Measurements from ENCODE around the gene BRF1. TPM values are rescaled to one million over a fixed set of nuclear protein-coding genes. Genes with fewer than 3 reads are reported as not detected.

The BRF1 gene
- total RNA-seq, 4 donors from 2014 or later, result 37.9 to 102 (median 52.5) TPM

GRCh38 chr14:105203701-105204100 is 97.1 kb downstream of the BRF1 start:
- peaks cover 16% of the 10 kb centered on the region for H3K27me3 ChIP-seq
- no CpG with 5 or more reads among the region's 6 CpGs for WGBS
- peaks cover 46% of the 10 kb centered on the region for H3K4me1 ChIP-seq
- no peak for TF ChIP-seq POLR2AphosphoS5 (IDR thresholded peaks at IDR 0.05)
- no peak for TF ChIP-seq POLR2A (IDR thresholded peaks at IDR 0.05)
- no peak for TF ChIP-seq CTCF (IDR thresholded peaks at IDR 0.05)
- TF ChIP-seq EP300 (IDR thresholded peaks at IDR 0.05), result no peak
- H3K27ac ChIP-seq, result no peak overlapping the region
- H3K9me3 ChIP-seq, result no peaks in the 10 kb centered on the region
- no peak overlapping the region for H3K4me3 ChIP-seq
- H3K36me3 ChIP-seq, result no peaks in the 10 kb centered on the region
- DNase-seq (ENCODE audit: low spot score in 2 of 2), result no peak

GRCh38 chr14:105203057-105203531 is 97.7 kb downstream of the BRF1 start:
- WGBS, result 20% methylated on average over 1 of the region's 18 CpGs
- peaks cover 46% of the 10 kb centered on the region for H3K4me1 ChIP-seq
- peaks cover 22% of the 10 kb centered on the region for H3K27me3 ChIP-seq

GRCh38 chr14:105201925-105202513 is 98.8 kb downstream of the BRF1 start:
- TF ChIP-seq POLR2A (IDR thresholded peaks at IDR 0.05), result no peak
- no peak for TF ChIP-seq CTCF (IDR thresholded peaks at IDR 0.05)
- no peak for TF ChIP-seq POLR2AphosphoS5 (IDR thresholded peaks at IDR 0.05)
- TF ChIP-seq EP300 (IDR thresholded peaks at IDR 0.05), result no peak
- Histone ChIP-seq H3K27ac (no peak overlapping the region), H3K9me3 (no peaks in the 10 kb centered on the region), H3K27me3 (peaks cover 26% of the 10 kb centered on the region), H3K4me1 (peaks cover 55% of the 10 kb centered on the region), H3K4me3 (no peak overlapping the region), H3K36me3 (no peaks in the 10 kb centered on the region)
- 60% methylated on average over 5 of the region's 20 CpGs for WGBS
- no peak for DNase-seq (ENCODE audit: low spot score in 2 of 2)

More at GRCh38 chr14:105203057-105203531, 97.7 kb downstream of the BRF1 start:
- TF ChIP-seq CTCF (IDR thresholded peaks at IDR 0.05) (peak; percentile 84 to 93), POLR2AphosphoS5 (IDR thresholded peaks at IDR 0.05) (no peak)
- Histone ChIP-seq H3K27ac (no peak overlapping the region), H3K9me3 (no peaks in the 10 kb centered on the region), H3K4me3 (no peak overlapping the region), H3K36me3 (no peaks in the 10 kb centered on the region)
- peak in 1 of 2 donors; percentile 89 for DNase-seq (ENCODE audit: low spot score in 2 of 2)

GRCh38 chr14:105201156-105201924 is 99.5 kb downstream of the BRF1 start:
- Histone ChIP-seq H3K36me3 (no peaks in the 10 kb centered on the region), H3K4me3 (no peak overlapping the region), H3K4me1 (peaks cover 62% of the 10 kb centered on the region), H3K27me3 (peaks cover 33% of the 10 kb centered on the region), H3K9me3 (no peaks in the 10 kb centered on the region), H3K27ac (no peak overlapping the region)
- 63% methylated on average over 13 of the region's 28 CpGs for WGBS
- TF ChIP-seq POLR2A (IDR thresholded peaks at IDR 0.05), result no peak
- TF ChIP-seq CTCF (IDR thresholded peaks at IDR 0.05), result no peak
- TF ChIP-seq POLR2AphosphoS5 (IDR thresholded peaks at IDR 0.05), result no peak
- TF ChIP-seq EP300 (IDR thresholded peaks at IDR 0.05), result no peak
- no peak for DNase-seq (ENCODE audit: low spot score in 2 of 2)

GRCh38 chr14:105200641-105201040 is 100.2 kb downstream of the BRF1 start:
- Histone ChIP-seq H3K9me3 (no peaks in the 10 kb centered on the region), H3K4me1 (peaks cover 64% of the 10 kb centered on the region), H3K27ac (no peak overlapping the region), H3K27me3 (peaks cover 40% of the 10 kb centered on the region), H3K36me3 (no peaks in the 10 kb centered on the region), H3K4me3 (no peak overlapping the region)
- WGBS, result 82% methylated on average over 16 of the region's 16 CpGs
- no peak for TF ChIP-seq POLR2A (IDR thresholded peaks at IDR 0.05)
- TF ChIP-seq POLR2AphosphoS5 (IDR thresholded peaks at IDR 0.05), result no peak
- no peak for TF ChIP-seq EP300 (IDR thresholded peaks at IDR 0.05)
- no peak for TF ChIP-seq CTCF (IDR thresholded peaks at IDR 0.05)
- DNase-seq (ENCODE audit: low spot score in 2 of 2), result no peak

Measured in suprapubic skin (tissue), 4 donors.